GM23338 (cell line): Measurements from ENCODE around the gene AHI1.

Source experiments
- CREB1 ChIP-seq: fragments of 250-450 bp; sonication (Bioruptor Pico); IDR thresholded peaks from 2 replicates; pipeline ENCODE4 v1.5.0; 2020; ENCODE audit warnings: low read depth, mild to moderate bottlenecking, moderate library complexity
- EZH2 ChIP-seq: fragments of 200-600 bp; sonication (generic); IDR thresholded peaks from one replicate; pipeline ENCODE4 v1.8.0; 2017; ENCODE audit warnings: antibody characterized with exemption, mild to moderate bottlenecking, low read depth; ENCODE audit not compliant: unreplicated experiment
- EZH2phosphoT487 ChIP-seq: fragments of 200-600 bp; sonication (generic); IDR thresholded peaks from one replicate; pipeline ENCODE4 v1.8.1; 2018; ENCODE audit warnings: antibody characterized with exemption; ENCODE audit not compliant: unreplicated experiment
- NANOG ChIP-seq: IDR thresholded peaks from 2 replicates; pipeline ENCODE4 v1.6.1; 2016; ENCODE audit warnings: antibody characterized with exemption, borderline replicate concordance
- POLR2AphosphoS5 ChIP-seq: IDR thresholded peaks from 2 replicates; pipeline ENCODE4 v1.6.1; 2016; ENCODE audit warnings: antibody characterized with exemption, low read depth
- TF ChIP-seq, protein P1 (sequence below), 2 experiments: fragments of 200-600 bp in 1 of 2; sonication (generic) in 1 of 2; conservative IDR thresholded peaks; 2 replicates each; pipeline versions ENCODE4 v1.5.1 to v1.6.1; 2016 to 2017; ENCODE audit warnings: antibody characterized with exemption in 2 of 2, low read depth in 2 of 2, mild to moderate bottlenecking in 2 of 2, moderate library complexity in 1 of 2

DNA sequence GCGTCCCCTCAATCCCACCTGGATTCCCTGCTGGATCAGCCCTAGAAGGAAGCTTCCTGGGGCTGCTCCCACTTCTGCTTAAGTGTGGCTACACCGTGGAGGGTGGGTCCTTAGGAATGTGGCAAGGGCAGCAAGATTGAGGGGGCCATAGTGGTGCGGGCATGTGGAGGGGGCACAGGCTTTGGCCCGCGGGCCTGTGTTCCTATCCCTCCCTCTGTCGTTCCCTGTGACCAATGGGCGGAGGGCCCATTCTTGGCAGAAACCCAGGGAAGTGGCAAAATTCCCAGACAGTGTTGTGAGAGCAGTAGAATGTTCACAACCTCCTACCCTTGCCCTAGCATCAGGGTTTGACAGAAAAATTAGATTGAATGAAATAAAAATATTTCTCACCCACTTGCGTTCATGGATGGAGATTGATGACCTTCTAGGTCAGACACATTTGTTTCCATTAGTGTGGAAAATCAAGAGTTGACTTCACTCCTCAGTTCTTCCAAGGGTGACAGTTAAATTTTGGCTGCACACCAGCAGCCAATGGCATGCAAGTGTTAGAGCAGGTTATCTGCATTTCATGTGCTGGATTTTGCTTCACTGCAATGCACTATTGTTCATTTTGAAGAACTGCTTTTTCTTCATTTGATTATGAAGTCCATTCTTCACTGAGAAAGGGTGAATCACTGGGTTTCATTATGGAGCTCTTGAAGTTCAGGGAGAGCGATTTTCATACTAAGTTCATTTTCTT lies 49.3 kb upstream of the AHI1 start:
- TF ChIP-seq POLR2AphosphoS5 (no peak), EZH2phosphoT487 (no peak), CREB1 (CRISPR knock-in tag) (no peak), EZH2 (no peak), NANOG (no peak)
- TF ChIP-seq, protein P1, sequence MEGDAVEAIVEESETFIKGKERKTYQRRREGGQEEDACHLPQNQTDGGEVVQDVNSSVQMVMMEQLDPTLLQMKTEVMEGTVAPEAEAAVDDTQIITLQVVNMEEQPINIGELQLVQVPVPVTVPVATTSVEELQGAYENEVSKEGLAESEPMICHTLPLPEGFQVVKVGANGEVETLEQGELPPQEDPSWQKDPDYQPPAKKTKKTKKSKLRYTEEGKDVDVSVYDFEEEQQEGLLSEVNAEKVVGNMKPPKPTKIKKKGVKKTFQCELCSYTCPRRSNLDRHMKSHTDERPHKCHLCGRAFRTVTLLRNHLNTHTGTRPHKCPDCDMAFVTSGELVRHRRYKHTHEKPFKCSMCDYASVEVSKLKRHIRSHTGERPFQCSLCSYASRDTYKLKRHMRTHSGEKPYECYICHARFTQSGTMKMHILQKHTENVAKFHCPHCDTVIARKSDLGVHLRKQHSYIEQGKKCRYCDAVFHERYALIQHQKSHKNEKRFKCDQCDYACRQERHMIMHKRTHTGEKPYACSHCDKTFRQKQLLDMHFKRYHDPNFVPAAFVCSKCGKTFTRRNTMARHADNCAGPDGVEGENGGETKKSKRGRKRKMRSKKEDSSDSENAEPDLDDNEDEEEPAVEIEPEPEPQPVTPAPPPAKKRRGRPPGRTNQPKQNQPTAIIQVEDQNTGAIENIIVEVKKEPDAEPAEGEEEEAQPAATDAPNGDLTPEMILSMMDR (conservative IDR thresholded peaks at IDR 0.05; ENCODE audit: low read depth in 2 of 2): no peak
